ENCODE data around the gene SLC35F6.
"Not testable (repeated sequence)": the region's sequence is repeated elsewhere in the genome, so short reads cannot be mapped to it uniquely, and the experiment has no call there.

SLC35F6 gene

DNA sequence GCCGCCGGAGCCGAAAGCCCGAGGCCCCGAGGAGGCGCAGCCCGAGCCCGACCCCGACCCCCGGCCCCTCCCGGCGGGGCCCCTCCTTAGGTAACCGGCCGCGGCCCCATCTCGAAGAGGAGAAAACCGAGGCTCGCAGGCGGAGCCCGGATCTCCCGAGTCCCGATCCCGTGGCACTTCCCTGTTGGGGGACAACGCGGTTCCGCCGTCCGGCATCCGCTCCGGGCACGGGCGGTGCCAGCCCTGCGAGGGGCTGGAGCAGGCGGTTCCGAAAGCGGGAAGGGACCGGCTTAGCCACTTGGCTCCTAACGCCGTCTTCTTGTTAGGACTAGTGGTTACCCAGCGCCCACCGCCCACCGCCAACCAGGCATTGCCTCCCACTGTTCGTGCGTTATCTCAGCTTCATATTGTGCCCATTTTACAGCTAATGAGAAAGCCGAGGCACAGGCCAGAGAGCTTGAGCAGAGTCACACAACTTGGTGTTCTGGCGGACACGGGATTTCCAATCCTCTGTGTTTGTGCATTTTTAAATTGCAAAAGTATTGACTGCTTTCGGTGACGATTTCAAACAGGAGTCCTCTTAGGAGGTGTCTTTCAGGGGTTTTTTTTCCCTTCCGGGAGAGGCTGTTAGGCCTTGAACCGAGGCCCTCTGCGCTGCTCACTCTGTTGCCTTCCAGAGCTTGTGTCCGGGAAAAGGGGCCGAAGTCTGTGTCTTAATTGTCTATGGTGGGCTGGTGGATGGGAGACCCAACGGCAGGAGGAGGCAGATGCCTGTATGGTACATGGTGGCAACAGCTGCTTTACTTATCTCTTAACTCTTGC, 22.3 kb downstream of the SLC35F6 start:
- DNase-seq, result peak; percentile 53

DNA sequence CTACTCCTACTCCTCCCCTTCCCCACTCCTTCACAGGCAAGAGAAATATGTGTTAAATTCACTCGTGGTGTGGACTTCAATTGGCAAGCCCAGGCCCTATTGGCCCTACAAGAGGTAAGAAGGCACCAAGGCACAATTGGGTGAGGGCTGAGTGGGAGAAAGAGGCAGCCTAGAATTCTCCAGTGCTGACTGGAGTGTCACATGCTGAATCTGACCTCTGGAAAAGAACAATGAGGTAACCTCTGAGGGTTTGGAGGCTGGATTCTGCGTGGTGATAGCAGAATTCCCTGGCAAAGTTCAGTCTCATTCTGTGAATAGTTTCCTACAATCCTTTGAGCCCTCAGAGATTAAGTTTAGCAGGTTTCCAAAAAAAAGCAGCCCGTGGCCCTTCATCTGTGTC, 28.6 kb downstream of the SLC35F6 start:
- no peak for DNase-seq

DNA sequence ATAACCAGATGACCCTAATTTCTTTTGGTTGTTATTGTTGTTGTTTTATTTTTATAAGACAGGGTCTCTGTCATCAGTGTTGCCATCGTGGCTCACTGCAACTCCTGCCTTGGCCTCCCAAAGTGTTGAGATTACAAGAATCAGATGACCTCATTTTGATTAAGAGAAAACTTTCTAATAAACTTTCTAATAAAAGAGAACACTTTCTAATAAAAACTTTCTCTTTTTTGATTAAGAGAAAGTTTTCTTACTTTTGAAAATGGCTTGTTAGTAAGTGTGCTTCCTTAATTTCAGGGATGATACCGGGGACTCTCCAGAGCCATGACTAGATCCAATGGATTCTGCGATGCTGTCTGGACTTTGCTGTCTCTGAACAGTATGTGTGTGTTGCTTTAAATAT, 29.4 kb downstream of the SLC35F6 start:
- DNase-seq, result no peak

DNA sequence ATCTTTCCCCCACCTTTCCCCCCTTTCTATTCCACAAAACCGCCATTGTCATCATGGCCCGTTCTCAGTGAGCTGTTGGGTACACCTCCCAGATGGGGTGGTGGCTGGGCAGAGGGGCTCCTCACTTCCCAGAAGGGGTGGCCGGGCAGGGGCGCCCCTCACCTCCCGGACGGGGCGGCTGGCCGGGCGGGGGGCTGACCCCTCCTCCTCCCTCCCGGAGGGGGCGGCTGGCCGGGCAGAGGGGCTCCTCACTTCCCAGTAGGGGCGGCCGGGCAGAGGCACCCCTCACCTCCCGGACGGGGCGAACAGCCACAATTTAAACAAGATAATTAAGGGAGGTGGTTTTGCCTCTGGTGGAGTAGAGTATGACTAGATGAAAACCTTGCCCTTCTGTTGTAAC, 31.1 kb downstream of the SLC35F6 start:
- DNase-seq, result not testable (repeated sequence)

DNA sequence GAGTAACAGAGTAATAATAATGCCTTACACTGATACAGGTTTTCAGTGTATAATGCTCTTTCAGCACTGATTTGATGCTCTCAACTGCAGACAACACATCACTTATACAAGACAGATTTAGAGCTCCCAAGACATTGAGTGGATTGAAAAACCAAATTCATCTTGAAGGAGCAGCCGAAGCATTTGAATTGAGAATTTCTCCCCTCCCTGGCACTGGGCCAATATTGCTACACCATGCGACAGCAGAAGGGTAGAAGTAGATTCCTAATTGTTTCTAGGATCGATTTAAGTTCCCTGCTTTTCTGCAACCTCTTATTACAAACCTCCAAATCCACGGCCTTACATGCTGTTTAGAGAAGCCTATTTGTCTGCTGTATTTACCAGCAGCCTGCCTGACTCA, 37.2 kb downstream of the SLC35F6 start:
- no peak for DNase-seq

DNA sequence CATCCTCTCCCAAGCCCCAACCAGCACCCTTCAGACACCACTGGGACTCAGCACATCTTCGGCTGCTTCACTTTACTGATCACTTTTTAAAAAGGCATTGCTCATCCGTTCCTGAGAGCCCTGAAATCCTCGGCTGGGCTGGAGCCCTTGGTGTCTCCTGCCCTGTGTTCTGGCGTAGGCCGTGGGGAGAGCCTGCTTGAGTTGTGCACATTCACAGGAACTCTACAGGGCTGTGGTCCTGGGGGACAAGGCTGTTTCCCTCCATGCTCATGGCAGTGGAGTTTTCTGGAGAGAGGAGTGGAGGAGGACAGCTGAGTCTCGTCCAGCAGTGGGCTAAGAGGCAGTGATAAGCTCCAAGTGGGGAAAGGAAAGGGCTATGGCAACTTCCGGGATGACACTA, 37.7 kb downstream of the SLC35F6 start:
- DNase-seq, result no peak

DNA sequence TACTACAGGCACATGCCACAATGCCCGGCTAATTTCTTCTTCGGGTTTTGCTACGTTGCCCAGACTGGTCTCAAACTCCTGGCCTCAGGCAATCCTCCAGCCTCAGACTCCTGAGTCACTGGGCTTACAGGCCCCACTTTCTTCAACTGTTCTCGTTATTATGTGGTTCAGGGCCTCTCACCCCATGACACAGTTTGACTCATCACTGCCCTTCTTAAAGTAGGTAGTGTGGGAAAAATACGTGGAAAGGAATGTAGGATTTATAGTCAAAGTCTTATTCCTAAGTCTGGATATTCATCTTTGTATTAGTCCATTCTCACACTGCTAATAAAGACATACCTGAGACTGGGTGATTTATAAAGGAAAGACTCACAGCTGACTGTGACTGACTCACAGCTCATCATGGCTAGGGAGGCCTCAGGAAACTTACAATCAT, 41.2 kb downstream of the SLC35F6 start:
- no peak for DNase-seq

DNA sequence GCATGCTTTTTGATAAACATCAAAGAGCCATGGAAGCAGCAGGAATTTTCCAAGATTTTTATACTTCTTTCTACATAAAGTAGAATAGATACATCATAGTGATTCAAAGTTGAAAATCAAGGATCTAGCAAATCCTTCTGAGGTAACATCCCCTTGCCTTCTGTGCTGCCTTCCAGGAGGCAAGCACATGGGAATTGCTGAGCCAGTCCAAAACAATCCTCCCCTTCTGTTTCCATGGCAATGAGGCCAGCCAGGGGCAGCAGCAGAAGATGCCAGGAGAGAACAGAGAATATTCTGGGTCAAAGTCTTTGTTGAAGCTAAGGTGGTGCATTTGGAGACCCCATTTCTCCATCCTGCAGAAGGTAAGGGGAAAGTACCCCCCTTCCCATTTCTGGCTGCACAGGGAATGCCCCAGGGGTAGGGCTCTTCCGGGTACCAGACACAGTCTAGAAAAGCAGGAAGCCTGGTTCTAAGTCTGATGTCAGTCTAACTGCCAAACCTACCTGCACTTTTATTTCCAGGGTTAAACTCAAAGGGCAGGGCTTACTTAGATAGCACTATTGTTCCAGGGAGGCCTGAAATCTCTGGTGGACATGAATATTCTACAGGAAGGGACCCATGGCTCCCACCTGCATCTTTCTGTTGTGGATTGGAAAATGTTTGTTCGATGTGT, 43.8 kb downstream of the SLC35F6 start:
- no peak for DNase-seq

DNA sequence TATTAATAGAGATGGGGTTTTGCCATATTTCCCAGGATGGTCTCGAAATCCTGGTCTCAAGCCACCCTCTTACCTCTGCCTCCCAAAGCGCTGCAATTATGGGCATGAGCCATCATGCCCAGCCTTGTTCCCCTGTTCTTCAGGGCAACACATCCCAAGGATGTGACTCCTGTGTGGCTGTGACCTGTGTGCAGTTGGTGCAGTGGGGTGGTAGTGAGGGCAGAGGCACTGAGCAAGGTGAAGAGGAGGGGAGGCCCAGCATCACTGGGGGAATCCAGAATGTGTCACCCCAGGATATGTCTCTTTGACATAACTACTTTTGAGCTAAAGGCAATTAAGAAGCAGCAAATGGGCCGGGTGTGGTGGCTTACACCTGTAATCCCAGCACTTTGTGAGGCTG, 45.1 kb downstream of the SLC35F6 start:
- no peak for DNase-seq

DNA sequence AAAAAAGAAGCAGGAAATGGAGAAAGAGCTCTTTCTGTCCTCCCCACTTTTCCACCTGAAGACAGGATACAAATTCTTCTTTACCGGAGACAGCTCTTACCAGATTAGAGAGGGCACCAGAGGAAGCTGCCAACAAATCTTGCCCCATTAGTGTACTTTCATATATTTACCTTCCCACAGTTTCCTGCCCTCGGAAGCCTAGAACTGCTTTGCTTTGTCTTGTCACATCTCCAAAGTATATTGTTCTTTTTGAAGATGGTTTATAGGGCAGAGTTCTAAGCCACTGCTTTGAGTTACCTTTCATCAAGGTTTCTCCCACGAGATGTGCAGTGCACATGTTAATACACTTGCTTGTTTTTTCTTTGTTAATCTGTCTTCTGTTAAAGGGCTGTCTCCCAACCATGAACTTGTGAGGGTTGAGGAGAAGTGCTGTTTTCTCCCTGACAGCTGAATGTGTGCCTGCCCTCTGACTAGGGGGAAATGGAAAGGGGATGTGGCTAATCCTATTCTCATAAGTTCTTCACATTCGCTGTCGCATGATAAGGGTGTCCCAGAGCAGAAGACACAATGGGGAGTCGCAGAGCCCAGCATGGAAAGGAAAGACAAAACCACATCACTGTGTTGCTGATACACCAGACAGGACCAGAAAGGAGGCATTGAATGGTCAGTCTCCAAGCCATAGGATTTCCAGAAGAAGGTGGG, 45.9 kb downstream of the SLC35F6 start:
- DNase-seq, result peak; percentile 75

DNA sequence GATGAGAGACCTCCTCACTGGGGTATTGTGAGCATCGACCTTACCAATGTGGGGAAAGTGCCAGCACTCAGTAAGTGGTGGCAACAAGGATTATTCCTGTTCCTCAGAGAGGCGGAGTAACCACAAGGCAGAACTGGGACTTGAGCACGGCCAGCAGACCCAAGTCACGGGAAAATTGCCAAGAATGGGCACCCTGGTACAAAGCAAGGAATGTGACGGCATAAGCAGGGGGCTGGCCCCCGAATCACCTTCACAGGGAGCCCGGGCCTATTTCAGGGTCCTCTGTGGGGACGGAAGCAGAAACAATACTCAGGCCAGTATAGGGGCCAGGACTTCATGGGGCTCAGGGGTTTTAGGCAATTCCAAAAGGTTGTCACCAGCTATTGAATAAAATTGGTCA, 47.2 kb downstream of the SLC35F6 start:
- DNase-seq, result no peak

DNA sequence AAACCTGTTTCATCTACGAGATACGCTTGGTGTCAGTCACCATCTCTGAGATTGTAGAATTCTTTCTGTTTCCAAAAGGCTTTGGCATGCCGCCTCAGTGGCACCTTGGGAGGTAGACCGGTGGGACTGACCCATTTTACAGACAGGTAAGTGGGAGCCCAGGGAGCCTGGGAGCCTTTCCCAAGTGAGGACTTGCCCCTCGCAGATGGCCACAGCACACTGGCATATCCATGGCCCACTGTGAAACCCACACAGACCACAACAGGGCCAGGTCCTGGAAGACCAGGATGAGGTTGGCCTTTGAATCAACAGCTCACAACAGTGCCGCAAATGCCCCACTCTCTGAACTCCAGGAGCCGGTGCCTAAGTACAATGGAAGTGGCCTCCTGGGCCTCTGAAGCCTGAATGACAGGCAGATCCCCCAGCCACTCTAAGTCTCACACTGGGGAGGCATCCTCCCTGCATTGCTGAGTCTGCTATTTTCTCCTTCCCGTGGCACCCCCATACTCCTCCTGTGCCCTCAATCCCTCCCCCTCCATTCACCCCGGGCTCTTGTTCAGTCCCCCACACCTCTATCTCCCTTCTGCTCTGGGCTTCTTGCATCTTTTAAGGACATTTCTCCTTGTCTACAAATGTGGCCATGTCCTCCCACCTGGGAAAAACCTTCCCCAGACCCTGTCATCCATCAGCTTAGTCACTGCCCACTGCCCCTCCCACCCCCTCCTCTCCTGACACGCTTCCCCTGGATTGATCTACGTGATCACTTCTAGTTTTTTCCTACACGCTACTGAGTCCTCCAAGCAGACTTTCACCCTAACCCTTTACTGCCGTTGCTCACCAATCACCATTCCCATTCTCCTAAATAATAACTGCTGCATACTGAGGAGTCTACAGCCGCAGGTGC, 48.0 kb downstream of the SLC35F6 start:
- no peak for DNase-seq

DNA sequence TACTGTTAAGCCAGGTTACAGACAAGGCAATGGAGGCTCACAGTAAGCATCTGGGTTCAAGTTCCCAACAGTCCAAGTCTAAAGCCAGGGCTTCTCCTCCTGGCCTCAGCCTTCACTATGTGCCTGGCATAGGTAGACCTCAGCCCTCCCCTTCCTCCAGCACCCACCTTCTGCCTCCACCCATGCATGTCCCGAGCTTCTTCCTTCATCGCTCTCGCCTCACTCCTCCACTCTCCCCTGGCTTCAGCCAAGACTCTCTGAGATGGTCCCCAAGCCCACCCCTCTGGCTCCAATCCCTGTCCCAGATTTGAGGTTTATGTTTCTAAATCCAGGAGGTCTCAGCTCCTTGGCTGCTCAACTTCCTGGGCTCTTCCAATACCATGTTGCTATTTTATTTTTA, 48.6 kb downstream of the SLC35F6 start:
- no peak for DNase-seq

DNA sequence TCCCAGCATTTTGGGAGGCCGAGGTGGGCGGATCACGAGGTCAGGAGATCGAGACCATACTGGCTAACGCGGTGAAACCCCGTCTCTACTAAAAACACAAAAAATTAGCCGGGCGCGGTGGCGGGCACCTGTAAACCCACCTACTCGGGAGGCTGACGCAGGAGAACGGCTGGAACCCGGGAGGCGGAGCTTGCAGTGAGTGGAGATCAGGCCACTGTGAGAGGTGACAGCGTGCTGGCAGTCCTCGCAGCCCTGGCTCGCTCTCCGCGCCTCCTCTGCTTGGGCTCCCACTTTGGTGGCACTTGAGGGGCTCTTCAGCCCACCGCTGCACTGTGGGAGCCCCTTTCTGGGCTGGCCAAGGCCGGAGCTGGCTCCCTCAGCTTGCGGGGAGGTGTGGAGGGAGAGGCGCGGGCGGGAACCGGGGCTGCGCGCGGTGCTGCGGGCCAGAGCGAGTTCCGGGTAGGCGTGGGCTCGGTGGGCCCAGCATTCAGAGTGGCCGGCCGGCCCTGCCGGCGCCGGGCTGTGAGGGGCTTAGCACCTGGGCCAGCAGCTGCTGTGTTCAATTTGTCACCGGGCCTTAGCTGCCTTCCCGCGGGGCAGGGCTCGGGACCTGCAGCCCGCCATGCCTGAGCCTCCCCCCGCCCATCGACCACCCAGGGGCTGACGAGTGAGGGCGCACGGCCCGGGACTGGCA, 50.1 kb downstream of the SLC35F6 start:
- not testable (repeated sequence) for DNase-seq

DNA sequence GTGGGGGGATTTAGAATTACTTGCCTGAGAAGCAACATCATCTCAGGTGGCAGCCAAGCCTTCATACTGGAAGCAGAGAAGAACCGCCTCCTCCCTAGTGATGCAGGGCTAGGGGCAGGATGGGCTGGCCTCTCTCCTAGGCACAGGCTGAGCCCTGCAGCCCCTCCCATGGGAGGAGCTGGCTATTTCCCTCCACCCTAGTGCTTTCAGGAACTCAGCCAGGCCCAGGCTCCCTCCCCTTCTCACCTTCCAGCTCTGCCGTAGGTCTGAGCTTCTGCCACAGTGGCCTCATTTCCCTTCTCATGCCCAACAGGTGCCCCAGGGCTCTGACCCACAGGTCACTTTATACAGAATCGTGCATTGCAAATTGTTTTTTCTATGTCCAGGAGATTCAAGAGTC, 52.8 kb downstream of the SLC35F6 start:
- DNase-seq, result peak; percentile 52

DNA sequence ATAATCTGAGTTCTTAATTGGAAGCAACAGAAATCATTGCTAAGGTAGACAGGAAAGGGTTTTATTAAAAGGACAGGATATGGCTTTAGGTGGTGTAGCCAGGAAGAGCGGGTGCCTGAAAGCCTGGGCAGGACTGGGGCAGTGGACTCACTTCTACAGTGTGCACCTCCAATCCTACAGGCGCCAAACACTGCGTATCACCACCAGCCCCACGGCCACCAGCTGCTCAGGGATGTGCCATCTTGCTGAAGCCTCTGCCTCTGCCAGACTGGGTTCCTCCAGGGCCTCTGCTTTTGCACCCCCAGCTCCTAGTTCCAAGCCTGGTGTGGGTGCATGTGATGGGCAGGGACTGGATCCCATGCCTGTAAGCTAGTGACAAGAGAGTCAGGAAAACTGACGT, 54.2 kb downstream of the SLC35F6 start:
- no peak for DNase-seq

DNA sequence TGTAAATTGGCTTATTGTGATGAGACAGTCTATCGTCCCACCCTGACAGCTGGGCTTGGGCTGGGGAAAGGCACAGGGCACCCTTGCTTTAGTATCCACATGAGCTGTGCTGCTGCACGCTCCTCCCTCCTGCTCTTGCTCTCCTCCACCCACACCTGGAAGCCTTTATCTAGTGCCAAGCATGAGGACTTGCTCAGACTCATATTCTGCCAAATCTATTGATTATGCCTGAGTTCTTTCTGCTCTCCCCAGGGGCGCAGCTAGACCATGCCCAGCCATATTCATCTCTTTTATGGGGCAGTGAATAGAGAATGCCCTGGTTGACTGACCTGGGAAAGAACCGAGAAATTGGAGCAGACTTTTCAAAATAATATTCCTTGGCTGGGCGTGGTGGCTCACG, 54.9 kb downstream of the SLC35F6 start:
- no peak for DNase-seq

DNA sequence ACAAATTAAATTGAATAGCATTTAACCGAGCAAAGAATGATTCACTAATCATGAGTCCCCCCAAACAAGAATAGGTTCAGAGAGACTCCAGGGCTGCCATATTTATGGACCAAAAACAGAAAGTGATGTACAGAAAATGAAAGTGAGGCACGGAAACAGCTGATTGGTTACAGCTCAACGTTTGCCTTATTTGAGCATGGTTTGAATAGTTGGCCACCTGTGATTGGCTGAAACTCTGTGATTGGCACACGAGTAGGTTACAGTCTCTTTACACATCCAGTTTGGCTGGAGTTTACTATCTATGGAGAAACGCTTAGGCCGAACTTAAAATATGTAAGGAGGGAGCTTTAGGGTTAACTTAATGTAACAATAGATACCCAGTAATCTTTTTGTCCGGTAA, 56.8 kb downstream of the SLC35F6 start:
- no peak for DNase-seq

DNA sequence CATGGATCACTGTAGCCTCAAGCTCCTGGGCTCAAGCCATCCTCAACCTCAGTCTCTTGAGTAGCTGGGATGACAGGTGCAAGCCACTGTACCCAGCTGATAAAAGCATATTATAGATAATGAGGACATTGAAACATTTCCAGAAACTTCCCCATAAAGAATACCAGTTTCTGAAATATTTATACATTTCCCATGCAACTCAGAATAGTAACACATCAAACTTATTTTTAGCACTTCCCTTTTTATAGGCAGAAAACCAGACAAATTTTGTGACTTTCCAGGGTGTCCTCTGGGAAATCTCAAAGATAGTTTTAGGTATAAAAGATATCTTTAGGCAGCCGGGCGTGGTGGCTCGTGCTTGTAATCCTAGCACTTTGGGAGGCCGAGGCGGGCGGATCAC, 58.8 kb downstream of the SLC35F6 start:
- DNase-seq, result no peak
